Fibroblast of skin of scalp (primary cell): Measurements from ENCODE around the gene AVEN. TPM values are rescaled to one million over a fixed set of nuclear protein-coding genes. Genes with fewer than 3 reads are reported as not detected.
A peak's percentile ranks its signal among the peaks of the same experiment; 100 is the strongest.
"Not testable (repeated sequence)": the region's sequence is repeated elsewhere in the genome, so short reads cannot be mapped to it uniquely, and the experiment has no call there.

Experiments
- DNase-seq: peaks from one replicate; pipeline ENCODE4 v3.0.0-alpha.2; 2013
- polyA plus RNA-seq, 2 experiments: library from polyadenylated mRNA; unstranded; fragments of 120-200 nt; gene quantifications; one replicate each; pipeline ENCODE4 v1.2.1, GENCODE V29; 2013; ENCODE audit not compliant: insufficient read length in 2 of 2

Gene AVEN, protein sequence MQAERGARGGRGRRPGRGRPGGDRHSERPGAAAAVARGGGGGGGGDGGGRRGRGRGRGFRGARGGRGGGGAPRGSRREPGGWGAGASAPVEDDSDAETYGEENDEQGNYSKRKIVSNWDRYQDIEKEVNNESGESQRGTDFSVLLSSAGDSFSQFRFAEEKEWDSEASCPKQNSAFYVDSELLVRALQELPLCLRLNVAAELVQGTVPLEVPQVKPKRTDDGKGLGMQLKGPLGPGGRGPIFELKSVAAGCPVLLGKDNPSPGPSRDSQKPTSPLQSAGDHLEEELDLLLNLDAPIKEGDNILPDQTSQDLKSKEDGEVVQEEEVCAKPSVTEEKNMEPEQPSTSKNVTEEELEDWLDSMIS
- 54.4 TPM for polyA plus RNA-seq (2013, experiment 1 of 2; ENCODE audit: insufficient read length)
- 46.2 TPM for polyA plus RNA-seq (2013, experiment 2 of 2; ENCODE audit: insufficient read length)

DNA sequence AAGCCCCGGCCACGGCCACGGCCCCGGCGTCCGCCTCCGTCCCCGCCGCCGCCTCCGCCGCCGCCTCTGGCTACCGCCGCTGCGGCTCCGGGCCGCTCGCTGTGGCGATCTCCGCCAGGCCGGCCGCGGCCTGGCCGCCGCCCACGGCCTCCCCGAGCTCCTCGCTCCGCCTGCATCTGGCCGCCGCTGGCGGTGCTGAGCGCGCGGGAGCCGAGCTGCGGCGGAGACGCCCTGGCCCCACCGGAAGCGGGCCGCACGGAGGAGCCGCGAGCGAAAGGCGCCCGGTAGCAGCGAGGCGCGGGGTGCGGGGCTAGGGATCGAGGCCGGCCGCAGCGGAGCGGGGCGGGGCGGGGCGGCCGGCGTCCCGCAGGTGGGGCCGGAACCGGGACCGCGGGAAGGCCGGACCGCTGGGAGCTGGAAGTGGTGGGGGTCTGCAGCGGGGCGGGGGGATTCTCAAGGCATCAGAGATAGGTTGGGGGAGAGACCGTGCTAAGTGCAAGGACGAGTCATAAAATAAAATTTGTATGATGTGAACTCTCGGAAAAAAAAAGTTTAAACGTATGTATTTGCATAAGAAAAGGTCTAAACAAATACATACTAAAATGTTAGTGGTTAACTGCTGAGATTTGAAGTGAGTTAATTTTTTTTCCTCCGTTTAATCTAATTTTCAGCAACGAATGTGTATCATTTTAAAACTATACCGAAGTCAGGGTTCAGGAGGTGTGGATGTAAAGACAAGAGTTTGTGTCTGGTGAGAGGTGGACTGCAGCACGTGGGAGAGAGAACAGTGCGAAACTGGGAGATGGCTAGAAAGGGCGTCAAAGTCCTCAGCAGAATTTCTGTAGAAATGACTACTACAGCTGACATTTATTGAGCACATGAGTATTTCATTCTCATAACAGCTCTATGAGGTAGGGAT, at the start of gene AVEN:
TSS of gene AVEN (minus strand) at position 334 of the 919 bp plus-strand sequence. CDS start at position 176, 158 bp downstream.
- DNase-seq = peak; percentile 66

DNA sequence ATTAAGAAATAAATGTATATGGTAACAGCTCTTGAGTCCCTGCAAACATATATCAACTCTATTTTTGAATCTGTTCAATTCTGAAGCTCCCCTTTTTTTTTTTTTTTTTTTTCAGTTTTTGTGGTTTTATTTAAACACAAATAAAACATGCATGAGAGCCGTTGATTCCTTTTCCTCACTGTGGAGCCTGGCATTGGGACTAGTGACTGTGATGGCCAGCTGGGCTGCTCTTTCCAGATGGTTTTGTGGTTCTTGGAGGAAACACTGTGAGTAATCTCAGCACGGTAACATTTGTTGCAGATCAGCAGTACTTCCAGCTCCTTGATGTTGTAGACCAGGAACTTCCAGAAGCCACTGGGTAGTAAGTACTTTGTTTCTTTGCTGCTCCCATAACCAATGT, 46.7 kb upstream of the AVEN start:
- no peak for DNase-seq

DNA sequence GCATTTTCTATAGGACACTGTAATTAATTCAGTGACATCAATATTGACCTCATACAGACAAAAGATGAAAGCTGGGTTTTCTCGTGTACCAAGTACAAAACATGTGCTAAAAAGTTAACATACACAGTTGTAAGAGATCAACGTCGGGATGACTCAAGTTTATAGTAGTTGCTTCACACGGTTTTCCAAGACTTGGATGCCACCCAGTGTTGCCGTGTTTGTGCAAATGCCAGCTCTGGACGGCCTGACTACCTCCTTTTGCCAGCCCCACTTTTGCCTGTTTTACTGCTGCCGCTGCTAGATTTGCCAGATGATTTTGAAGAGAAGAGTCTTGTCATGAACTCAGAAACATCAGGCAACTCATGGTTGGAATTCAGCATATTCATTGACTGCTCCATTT, 45.1 kb upstream of the AVEN start:
- DNase-seq = no peak

DNA sequence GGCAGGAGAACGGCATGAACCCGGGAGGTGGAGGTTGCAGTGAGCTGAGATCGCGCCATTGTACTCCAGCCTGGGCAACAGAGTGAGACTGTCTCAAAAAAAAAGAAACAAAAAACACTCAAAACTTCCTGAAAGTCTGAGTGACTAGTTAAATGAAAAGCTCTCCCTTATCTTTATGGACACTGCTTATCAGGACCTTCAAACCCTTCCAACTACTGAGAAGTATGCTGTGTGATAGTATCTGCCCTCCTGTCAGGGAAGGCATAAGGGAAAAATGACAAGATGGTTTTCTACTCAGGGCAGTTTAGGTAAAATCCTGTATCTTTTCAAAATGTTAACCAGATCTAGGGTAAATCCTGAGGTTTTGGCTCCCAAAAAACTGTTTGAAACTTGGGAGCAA, 40.9 kb upstream of the AVEN start:
- DNase-seq = no peak

DNA sequence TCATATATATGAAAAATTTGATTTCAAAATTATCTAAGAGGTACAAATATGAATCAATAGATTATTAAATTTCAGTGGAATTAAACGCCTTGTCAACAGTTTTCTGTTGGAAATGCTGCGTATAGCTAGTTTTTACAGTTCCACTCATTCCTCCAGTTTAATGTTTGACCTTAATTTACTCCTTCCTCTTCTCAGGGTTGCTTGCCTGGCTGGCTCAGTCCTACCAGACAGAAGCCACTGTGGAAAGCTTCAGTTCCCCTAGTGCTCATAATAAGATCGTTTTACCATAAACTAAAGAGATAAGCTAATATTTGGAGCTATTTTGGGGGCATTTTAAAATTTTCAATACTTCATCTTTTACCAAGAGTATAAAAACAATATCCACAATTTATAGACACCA, 39.9 kb upstream of the AVEN start:
- DNase-seq = no peak

DNA sequence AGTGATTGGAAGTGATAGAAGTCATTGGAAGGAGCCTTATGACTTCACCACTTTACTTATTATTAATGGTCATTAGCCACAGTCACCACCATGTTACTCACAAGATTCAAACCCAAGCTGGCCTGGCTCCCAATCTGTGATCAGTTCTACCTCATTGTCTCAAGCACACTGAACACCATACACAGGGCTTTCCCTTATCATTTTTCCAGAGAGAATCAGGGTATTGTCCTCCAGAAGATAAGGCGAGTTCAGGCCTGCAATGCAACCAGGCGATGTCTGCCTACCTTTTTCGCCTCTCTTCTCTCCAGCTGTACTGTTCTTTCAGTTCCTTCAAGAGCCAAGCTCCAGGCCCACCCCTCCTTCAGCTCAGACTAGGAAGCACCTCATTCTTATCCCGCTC, 37.8 kb upstream of the AVEN start:
- no peak for DNase-seq

DNA sequence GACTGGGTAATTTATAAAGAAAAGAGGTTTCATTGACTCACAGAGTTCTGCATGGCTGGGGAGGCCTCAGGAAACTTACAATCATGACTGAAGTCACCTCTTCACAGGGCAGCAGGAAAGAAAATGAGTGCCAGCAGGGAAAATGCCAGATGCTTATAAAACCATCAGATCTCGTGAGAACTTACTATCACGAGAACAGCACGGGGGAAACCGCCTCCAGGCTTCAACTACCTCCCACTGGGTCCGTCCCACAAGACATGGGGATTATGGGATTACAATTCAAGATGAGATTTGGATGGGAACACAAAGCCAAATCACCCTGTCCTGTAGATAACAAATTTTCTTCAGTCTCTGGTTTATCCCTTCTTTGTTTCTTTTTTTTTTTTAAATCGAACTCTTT, 31.0 kb upstream of the AVEN start:
- no peak for DNase-seq

DNA sequence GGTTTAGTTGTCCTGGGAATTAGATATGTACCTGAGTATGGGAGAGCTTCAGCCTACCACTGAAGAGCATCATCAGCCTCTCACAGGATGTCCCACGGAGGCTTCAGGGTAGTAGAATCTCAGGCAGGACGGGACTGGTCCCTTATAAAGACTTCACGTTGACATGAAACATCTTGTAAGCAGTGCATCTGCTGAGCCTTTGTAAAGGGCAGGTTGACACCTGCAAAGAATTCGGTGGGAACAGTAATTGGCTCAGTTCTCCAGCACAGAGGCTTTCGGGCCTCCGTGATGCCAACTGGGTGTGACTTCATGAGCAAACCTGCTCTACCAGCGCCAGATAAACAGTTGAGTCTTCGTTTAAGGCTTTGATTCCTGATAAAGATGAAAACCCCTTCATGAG, 26.9 kb upstream of the AVEN start:
- DNase-seq = no peak

DNA sequence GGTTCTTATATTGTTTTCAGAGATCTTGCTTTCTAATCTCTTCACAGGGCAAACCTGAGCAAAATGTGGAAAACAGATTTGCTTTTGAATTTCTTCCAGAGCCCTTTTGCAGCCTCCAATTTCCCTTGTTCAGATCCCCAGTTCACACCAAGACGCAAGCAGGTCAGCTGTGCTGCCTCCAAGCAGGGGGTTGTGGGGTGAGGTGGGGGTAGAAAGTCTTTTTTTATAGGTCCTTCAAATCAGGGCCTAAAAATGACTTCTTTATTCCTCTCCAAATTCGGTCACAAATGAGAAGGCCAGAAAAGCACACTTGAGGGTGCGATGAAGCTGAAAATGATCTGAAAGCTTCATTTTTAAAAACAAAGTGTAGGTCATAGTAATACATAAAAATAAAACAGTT, 26.3 kb upstream of the AVEN start:
- DNase-seq = no peak

DNA sequence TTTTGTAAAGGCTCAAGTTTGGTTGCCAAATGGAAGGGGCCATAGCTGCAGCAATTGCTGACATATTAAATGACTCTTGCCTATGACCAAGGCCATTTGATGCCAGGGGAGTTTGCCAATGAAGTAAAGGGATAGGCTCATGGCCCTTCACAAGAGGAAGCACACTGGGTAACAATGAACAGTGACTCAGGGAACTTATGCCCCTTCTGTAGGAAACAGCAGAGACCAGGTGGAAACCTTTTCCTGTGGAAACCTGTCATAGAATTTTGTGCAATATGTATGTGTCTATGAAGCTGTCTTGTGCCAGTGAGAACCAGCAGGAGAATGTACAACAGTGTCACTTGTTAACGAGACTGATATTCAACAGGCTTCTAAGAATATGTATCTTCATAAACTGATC, 25.4 kb upstream of the AVEN start:
- no peak for DNase-seq

DNA sequence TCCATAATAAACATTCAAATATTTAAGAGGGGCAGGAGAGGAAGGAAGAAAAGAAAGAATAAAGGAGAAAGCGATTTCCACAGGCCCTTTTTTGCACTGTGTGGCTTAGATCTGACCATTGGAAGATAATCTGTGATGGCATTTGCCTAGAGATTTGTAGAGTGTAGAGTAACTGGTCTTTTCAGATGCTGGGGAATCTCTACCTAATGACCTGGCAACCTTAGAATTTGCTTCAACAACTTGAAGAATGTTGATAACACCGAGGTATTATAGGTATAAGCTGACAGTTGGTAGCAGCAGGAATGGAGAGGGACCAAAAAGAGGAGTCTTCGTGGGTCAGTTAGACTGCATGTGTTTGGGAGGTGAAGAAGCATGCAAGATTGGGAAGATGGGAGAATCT, 20.9 kb upstream of the AVEN start:
- DNase-seq = no peak

DNA sequence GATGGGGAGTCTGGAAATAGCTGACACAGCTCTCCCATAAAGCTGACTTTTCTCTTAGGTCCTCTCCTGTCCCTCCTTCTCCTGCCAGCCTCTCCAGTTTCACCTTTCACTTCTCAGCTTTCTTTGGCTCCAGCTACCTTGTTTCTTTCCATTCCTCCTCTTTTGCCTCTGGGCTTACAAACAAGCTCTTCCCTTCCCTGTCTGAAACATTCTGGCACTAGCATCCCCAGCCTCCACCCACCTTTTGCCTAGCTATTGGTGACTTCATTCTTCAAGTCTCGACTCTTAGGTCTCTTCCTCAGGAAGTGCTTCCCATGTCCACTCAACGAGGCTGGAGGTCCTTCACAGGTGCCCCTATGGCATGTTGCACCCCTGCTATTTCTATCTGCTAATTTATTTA, 20.5 kb upstream of the AVEN start:
- no peak for DNase-seq

DNA sequence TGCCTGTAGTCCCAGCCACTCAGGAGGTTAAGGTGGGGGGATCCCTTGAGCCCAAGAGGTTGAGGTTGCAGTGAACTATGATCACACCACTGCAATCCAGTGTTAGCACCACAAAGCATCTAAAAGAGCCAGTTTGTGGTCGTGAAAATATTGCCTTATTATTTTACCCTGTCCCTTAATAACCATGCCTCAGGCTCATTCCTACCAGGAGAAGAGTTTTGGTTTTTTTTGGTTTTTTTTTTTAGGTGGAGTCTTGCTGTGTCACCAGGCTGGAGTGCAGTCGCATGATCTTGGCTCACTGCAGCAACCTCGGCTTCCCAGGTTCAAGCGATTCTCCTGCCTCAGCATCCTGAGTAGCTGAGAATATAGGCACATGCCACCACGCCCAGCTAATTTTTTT, 17.9 kb upstream of the AVEN start:
- DNase-seq = peak; percentile 81

DNA sequence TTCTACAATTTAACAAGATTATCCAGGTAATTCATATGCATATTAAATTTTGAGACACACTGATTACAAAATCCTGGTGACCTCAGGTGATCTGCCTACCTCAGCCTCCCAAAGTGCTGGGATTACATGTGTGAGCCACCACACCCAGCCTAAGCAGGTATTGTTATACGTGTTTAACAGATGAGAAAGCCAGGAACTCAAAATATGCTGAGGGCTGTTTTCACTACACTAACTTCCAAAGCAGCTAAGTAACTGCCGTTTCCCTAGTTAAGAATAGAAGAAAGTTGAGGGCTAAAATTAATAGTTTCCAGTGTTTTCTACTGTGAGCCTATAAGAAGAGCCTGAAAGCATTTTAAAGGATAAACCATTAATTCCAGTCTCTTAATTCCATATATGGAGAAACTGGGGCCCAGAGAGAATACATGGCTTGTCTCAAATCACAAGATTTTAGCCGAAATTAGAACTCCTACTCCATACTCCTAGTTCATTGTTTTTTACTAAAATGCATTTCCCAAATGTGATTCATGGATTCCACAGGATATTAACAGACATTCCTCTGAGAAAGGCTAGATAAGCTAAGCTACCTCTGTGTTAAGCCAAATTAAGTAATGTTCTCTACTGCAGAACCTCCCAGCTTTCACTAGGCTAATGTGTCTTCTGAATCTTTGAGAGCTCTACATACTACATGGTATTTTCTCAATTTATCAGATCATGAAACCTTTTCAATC, 17.0 kb upstream of the AVEN start:
- DNase-seq = peak; percentile 94

DNA sequence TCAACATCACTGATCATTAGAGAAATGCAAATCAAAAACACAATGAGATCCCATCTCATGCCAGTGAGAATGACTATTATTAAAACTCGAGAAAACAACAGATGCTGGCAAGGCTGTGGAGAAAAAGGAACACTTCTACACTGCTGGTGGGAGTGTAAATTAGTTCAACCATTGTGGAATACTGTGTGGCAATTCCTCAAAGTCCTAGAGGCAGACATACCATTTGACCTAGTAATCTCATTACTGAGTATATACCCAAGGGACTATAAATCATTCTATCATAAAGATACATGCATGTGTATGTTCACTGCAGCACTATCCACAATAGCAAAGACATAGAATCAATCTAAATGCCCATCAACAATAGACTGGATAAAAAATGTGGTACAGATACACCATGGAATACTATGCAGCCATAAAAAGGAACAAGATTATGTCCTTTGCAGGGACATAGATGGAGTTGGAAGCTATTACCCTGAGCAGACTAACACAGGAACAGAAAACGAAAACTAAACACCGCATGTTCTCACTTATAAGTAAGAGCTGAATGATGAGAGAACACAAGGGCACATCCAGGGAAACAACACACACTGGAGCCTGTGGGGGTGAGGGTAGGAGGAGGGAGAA, 15.2 kb upstream of the AVEN start:
- peak; percentile 57 for DNase-seq

DNA sequence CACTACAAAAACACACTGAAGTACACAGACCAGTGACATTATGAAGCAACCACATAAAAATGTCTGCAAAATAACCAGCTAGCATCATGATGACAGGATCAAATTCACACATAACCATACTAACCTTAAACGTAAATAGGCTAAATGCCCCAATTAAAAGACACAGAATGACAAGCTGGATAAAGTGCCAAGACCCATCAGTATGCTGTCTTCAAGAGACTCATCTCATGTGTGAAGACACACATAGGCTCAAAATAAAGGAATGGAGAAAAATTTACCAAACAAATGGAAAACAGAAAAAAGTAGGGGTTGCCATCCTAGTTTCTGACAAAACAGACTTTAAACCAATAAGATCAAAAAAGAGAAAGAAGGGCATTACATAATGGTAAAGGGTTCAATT, 11.4 kb upstream of the AVEN start:
- DNase-seq = not testable (repeated sequence)

DNA sequence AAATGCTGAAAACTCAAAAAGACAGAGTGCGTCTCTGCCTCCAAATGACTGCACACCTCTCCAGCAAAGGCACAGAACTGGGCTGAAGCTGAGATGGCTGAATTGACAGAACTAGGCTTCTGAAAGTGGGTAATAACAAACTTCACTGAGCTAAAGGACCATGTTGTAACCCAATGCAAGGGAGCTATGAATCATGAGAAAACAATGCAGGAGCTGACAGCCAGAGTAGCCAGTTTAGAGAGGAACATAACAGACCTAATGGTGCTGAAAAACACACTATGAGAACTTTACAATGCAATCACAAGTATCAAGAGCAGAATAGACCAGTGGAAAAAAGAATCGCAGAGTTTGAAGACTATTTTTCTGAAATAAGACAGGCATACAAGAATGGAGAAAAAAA, 10.1 kb upstream of the AVEN start:
- peak; percentile 86 for DNase-seq

DNA sequence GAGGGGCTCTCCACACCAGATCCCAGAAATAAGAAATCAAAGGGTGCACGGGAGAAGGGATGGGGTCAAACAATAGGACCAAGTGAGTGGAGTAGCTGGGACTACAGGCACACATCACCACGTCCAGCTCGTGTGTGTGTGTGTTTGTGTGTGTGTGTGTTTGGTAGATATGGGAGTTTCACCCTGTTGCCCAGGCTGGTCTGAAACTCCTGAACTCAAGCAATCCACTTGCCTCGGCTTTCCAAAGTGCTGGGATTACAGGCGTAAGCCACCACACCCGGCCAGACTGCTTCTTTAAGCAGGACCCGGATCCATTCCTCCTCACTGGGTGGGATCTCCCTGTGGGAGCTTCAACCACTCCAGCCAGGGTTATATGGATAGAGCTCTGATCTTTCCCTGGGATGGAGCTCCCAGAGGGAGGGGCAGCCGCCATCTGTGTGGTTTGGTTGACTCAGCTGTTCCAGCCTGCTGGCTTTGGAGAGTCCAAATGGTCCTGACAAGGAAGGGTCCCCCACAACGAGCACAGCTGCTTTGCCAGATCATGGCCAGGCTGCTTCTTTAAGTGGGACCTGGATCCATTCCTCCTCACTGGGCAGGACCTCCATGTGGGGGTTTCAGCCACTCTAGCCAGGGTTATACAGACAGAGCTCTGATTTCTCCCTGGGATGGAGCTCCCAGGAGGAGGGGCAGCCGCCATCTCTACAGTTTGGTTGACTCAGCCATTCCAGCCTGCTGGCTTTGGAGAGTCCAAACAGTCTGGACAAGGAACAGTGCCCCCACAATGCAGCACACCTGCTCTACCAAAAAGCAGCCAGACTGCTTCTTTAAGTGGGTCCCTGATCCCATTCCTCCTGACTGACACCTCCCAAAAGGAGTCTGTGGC, 9.1 kb upstream of the AVEN start:
- DNase-seq = peak; percentile 78

DNA sequence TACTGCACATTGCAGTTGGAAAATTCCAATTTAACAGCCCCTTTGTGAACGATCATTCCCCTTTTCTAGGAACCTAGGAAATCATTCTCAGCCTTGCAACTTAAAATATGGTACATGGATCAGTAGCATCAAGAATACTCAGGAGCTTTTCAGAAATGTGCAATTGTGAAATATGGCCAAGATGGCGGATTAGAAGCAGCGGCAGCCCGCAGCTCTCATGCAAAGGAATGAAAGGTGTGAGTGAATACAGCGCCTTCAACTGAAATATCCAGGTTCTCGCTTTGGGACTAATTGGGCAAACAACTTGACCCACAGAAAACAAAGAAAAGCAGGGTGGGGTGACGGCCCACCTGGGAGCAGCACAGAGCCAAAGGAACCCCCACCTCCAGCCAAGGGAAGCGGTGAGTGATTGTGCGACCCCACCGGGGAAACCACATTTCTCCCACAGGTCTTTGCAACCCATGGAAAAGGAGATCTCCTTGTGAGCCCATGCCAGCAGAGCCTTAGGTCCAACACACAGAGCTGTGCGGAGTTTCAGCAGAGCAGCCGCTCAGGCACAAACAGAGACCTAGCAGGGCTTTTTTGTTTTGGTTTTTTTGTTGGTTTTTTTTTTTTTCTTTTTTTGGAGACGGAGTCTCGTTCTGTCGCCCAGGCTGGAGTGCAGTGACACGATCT, 7.6 kb upstream of the AVEN start:
- DNase-seq = no peak

DNA sequence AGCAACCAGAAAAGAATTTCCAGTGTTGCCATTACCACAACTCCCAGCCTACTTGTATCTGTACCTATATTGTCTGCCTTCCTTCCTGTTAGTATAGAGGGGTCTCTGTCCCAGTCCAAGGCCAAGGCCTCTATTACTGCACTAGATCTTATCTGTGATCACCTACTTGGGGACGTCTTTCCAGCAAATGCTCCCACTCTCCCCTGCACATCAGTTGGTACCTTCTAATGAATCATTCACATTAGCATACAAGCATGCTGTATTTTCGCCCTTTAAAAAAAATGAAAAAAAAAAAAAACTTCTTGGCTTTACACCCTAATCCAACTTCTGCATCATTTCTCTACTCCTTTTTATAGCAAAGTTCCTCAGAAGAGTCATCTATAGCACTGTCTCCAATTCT, 4.8 kb upstream of the AVEN start:
- no peak for DNase-seq

DNA sequence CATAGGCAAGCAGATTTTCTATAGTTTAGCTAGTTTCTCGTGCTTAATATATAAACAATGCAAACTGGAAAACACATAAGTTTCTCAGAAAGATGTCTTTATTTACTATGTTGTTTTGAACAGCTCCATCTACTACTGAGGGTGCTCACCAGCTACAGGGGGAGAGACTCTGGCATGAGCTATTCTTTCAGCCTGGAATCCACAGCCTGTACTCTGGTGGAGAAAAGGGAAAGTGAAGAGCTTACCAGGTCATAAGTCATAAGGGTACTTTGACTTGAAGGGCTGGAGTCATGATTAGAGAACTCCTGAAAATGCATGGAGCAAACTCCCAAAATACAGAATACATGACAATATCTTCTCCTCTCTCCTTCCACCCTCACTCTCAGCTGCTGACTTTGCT, 4.4 kb upstream of the AVEN start:
- no peak for DNase-seq
